GM19328 (cell line): ENCODE data around the gene CXXC1.
"Not testable (repeated sequence)": the region's sequence is repeated elsewhere in the genome, so short reads cannot be mapped to it uniquely, and the experiment has no call there.

ENCODE experiments used
- ATAC-seq: cut with Tn5 transposase; IDR thresholded peaks from one replicate; pipeline ENCODE4 v1.9.1; 2021; ENCODE audit warnings: mild to moderate bottlenecking, moderate library complexity; ENCODE audit not compliant: unreplicated experiment

CXXC1 gene

DNA sequence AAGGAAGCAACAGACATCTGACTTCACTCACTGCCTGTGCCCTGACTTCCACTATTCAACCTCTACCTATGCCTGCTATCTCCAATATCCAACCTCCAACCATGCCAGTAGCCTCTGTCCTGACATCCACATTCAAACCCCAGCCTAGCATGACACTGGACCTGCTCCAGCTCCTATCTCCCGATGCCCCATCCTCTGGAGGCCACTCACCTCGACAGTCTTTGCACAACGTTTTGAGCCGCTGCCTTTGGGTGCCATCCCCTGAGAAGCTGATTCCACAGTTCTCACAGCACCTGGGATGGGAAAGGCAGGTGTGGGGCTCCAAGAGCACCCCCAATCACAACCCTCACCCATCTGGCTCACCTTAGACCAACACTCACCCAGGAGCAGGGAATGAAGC lies 11.0 kb downstream of the CXXC1 start:
- no peak for ATAC-seq

GRCh38 chr18:50275503-50276036 lies 11.9 kb downstream of the CXXC1 start:
- no peak for ATAC-seq

DNA sequence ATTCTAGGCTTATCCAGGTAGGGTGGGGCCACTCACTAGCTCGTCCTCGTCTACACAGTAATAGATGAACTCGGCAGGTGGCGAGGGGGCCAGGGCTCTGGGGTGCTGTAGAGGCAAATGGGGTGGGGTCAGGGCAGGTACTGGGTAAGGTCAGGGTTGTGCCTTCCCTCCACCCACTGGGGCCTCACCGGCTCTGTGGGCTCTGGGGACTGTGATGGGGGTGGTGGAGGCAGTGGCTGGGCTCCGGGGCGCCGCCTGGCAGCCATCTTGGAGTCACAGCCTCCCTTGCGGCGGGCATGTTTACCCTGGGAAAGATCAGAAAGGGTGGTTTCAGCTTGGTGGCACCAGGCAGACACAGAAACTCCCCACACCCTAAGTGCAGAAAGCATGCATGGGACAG lies 12.6 kb downstream of the CXXC1 start:
- no peak for ATAC-seq

- ATAC-seq: no peak
These were observed 13.4 kb downstream of the CXXC1 start for GRCh38 chr18:50274044-50274442.

GRCh38 chr18:50273203-50274043 lies 14.1 kb downstream of the CXXC1 start:
- ATAC-seq: no peak

- ATAC-seq: no peak
These were observed 14.9 kb downstream of the CXXC1 start for GRCh38 chr18:50272568-50272967.

- peak; percentile 68 for ATAC-seq
These were observed 19.3 kb downstream of the CXXC1 start for GRCh38 chr18:50268022-50268747.

GRCh38 chr18:50266248-50266704 lies 21.2 kb downstream of the CXXC1 start, which contains the start of gene CFAP53:
CFAP53 (minus strand) TSS chr18:50266495; CDS start chr18:50266404, 91 bp downstream.
- ATAC-seq: peak; percentile 80

DNA sequence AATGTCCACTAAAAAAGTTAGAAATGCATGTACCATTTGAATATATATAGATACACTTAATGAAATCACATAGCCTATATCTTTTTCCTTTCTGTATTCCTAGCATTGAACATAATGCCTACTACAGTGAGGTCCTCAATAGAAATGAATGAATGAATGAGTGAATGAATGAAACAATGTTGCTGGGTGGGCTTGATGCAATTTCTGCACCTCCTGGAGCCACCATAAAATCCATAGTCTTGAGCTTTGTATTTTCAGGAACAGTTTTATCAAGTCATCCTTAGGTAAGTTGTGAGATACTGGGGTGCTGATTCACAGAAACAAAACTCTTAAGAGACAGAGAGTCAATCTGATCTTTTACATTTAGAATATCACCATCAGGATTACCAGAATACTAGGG lies 24.5 kb downstream of the CXXC1 start:
- ATAC-seq: no peak

GRCh38 chr18:50250935-50251334 lies 36.6 kb downstream of the CXXC1 start:
- no peak for ATAC-seq

- ATAC-seq: no peak
These were observed 37.9 kb downstream of the CXXC1 start for GRCh38 chr18:50249576-50249975.

GRCh38 chr18:50247561-50247960 lies 39.9 kb downstream of the CXXC1 start:
- no peak for ATAC-seq

DNA sequence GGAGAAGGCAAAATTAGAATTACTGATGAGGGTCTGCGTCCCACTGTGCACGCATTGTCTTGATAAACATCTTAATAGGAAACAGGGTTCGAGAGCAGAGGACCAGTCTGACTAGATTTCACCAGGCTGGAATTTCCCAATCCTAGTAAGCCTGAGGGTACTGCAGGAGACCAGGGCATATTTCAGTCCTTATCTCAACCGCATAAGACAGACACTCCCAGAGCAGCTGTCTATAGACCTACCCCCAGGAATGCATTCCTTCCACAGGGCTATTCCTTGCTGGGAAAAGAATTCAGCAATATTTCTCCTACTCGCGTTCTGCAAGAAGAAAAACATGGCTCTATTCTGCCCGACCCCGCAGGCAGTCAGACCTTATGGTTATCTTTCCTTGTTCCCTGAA lies 45.7 kb downstream of the CXXC1 start:
- not testable (repeated sequence) for ATAC-seq

- ATAC-seq: no peak
These were observed 47.4 kb downstream of the CXXC1 start for GRCh38 chr18:50240080-50240563.

DNA sequence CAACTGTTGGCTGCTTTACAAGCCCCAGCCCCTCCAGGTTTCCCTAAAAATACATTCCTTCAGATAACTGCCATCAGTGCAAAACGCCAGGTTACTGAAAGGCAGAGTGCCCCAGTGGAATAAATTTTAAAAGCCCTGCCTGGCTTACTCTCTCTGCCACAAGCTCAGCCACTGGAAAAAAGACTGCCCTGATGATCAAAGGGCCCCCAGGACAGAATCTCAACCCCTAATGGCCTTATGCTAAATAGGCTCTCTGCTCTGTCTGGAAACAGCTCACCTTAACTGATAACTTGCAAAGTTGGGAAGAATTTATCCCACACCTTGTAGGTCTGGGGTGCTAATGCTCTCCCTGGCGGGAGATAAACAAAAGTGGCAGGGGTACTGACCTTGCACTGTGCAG lies 55.1 kb downstream of the CXXC1 start:
- ATAC-seq: no peak
